Fibroblast of skin of back (primary cell): ENCODE data around the gene SCYL1.
"Not testable (repeated sequence)": the region's sequence is repeated elsewhere in the genome, so short reads cannot be mapped to it uniquely, and the experiment has no call there.

Experiments
- DNase-seq: peaks from one replicate; pipeline ENCODE4 v3.0.0-alpha.2; 2013

Gene SCYL1

GRCh38 chr11:65554842-65555430, 30.1 kb downstream of the SCYL1 start:
- DNase-seq, result no peak

GRCh38 chr11:65555693-65556231, 30.9 kb downstream of the SCYL1 start:
- peak; percentile 92 for DNase-seq

- DNase-seq, result no peak
Measured at GRCh38 chr11:65556470-65557279, 31.8 kb downstream of the SCYL1 start.

GRCh38 chr11:65557280-65558001, 32.6 kb downstream of the SCYL1 start:
- peak; percentile 39 for DNase-seq

GRCh38 chr11:65558002-65558929, 33.4 kb downstream of the SCYL1 start, which contains the start of gene LTBP3:
TSS of gene LTBP3 (minus strand) at chr11:65558359. CDS start at chr11:65557959, 400 bp downstream.
- peak; percentile 91 for DNase-seq

- peak; percentile 75 for DNase-seq
Measured at GRCh38 chr11:65558930-65559509, 34.1 kb downstream of the SCYL1 start.

GRCh38 chr11:65559535-65559934, 34.7 kb downstream of the SCYL1 start:
- no peak for DNase-seq

- peak; percentile 79 for DNase-seq
Measured at GRCh38 chr11:65559951-65560537, 35.2 kb downstream of the SCYL1 start.

GRCh38 chr11:65560555-65561418, 35.9 kb downstream of the SCYL1 start:
- DNase-seq, result peak; percentile 86

- DNase-seq, result no peak
Measured at GRCh38 chr11:65562020-65562419, 37.1 kb downstream of the SCYL1 start.

GRCh38 chr11:65562788-65563187, 37.9 kb downstream of the SCYL1 start:
- DNase-seq, result no peak

GRCh38 chr11:65563601-65564000, 38.7 kb downstream of the SCYL1 start:
- DNase-seq, result no peak

- DNase-seq, result not testable (repeated sequence)
Measured at GRCh38 chr11:65564879-65565559, 40.1 kb downstream of the SCYL1 start.

- peak; percentile 46 for DNase-seq
Measured at GRCh38 chr11:65565624-65566453, 41.0 kb downstream of the SCYL1 start.

- DNase-seq, result no peak
Measured at GRCh38 chr11:65569164-65569972, 44.5 kb downstream of the SCYL1 start.

GRCh38 chr11:65569973-65570918, 45.4 kb downstream of the SCYL1 start, which contains the start of gene ZNRD2:
TSS of gene ZNRD2 (plus strand) at chr11:65570477. CDS start at chr11:65570492, 15 bp downstream.
- peak; percentile 99 for DNase-seq
